ENCODE measurements around the gene SMAGP.

SMAGP gene

DNA sequence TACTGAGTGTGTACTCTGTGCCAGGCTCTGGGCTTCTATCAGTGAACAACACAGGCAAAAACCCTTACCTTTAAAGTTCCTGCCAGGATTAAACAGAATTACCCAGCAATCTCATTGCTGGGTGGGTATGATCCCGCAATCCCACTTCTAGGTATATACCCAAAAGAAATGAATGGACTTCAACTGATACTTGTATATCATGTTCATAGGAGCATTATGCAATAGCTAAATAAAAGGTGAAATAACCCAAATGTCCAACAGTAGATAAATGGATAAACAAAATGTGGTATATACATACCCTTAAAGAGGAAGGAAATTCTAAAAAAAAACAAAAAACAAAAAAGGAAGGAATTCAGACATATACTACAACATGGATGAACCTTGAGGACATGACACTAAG, 16.9 kb downstream of the SMAGP start:
- WGBS, 2 donors (ENCODE audit: extremely low coverage in 2 of 2, insufficient read length in 2 of 2, insufficient replicate concordance in 1 of 2): no CpG with 5 or more reads among the region's 1 CpG

DNA sequence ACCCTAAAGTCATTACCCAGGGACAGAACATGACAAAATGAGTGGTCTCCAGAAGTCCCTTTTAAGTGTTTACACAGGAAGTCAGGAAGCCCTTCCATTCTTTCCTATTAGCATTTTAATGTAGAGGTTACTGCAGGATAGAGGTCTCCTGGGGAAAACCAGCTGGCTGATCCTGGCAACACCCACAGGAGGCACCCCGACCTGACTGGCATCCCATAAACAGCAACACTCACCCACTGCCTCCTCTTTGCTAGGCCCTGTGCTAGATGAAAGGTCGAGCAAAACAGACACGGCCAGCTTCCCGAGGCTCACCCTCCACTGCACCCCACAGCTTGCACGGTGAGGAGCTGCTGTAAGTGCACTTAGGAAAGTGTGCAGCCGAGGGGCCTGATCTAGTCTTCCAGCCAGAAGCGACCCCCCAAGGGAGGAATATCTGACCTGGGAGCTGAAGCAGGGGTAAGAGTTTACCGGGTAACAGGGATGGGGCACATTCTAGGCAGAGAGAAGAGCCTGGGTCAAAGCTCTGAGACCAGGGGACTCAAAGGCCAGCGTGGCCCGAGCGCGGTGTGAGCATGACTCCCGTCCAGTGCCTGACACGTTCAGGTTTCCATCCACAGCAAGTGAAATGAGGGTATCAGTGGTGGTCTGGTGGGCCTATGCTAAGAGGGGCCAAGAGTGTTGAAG, 22.6 kb downstream of the SMAGP start:
- no CpG with 5 or more reads among the region's 14 CpGs for WGBS, 2 donors (ENCODE audit: extremely low coverage in 2 of 2, insufficient read length in 2 of 2, insufficient replicate concordance in 1 of 2)

More for the DNA sequence above, 16.9 kb downstream of the SMAGP start:
- H2BK120ac ChIP-seq (ENCODE audit: low read depth, low read length): no peak overlapping the region
- H2AK5ac ChIP-seq (ENCODE audit: low read depth, low read length): no peak overlapping the region
- H3K4me3 ChIP-seq (ENCODE audit: low read length in 2 of 2): no peak overlapping the region
- H3K27ac ChIP-seq (replicated peaks; ENCODE audit: low read length): no peak overlapping the region
- no peaks in the 10 kb centered on the region for H3K27me3 ChIP-seq (ENCODE audit: control insufficient read depth in 3 of 3, insufficient read depth in 3 of 3, low read depth in 1 of 3, low read length in 3 of 3)
- H3K9ac ChIP-seq (ENCODE audit: low read depth, low read length, poor library complexity): no peak overlapping the region
- no peaks in the 10 kb centered on the region for H3K36me3 ChIP-seq (replicated peaks in 1 of 2; ENCODE audit: control insufficient read depth in 2 of 2, insufficient read depth in 2 of 2, low read length in 2 of 2)
- no peak overlapping the region for H2BK5ac ChIP-seq (ENCODE audit: low read length)
- H4K8ac ChIP-seq (ENCODE audit: low read depth, low read length): no peak overlapping the region
- no peaks in the 10 kb centered on the region for H3K79me1 ChIP-seq (ENCODE audit: low read depth, low read length)
- H3K23ac ChIP-seq (ENCODE audit: low read depth, low read length, poor library complexity): no peak overlapping the region
- H3K4ac ChIP-seq (ENCODE audit: low read length): no peak overlapping the region
- no peak overlapping the region for H3K4me2 ChIP-seq (ENCODE audit: insufficient read depth, low read length, poor library complexity, severe bottlenecking)
- no peak overlapping the region for H3K18ac ChIP-seq (ENCODE audit: low read length)
- H4K91ac ChIP-seq (ENCODE audit: low read depth, low read length, poor library complexity): no peak overlapping the region
- H2BK12ac ChIP-seq (ENCODE audit: low read length): no peak overlapping the region
- no peak overlapping the region for H2AFZ ChIP-seq (ENCODE audit: low read length)
- no peak overlapping the region for H2BK15ac ChIP-seq (ENCODE audit: low read length)
- H3K14ac ChIP-seq (ENCODE audit: low read length): no peak overlapping the region
- no peaks in the 10 kb centered on the region for H3K4me1 ChIP-seq (ENCODE audit: control insufficient read depth in 2 of 2, insufficient read depth in 1 of 2, low read depth in 1 of 2, low read length in 2 of 2)
- no peaks in the 10 kb centered on the region for H3K9me3 ChIP-seq (replicated peaks in 1 of 2; ENCODE audit: control insufficient read depth in 2 of 2, insufficient read depth in 1 of 2, low read depth in 1 of 2, low read length in 2 of 2)
- no peak for DNase-seq (ENCODE audit: low spot score)

DNA sequence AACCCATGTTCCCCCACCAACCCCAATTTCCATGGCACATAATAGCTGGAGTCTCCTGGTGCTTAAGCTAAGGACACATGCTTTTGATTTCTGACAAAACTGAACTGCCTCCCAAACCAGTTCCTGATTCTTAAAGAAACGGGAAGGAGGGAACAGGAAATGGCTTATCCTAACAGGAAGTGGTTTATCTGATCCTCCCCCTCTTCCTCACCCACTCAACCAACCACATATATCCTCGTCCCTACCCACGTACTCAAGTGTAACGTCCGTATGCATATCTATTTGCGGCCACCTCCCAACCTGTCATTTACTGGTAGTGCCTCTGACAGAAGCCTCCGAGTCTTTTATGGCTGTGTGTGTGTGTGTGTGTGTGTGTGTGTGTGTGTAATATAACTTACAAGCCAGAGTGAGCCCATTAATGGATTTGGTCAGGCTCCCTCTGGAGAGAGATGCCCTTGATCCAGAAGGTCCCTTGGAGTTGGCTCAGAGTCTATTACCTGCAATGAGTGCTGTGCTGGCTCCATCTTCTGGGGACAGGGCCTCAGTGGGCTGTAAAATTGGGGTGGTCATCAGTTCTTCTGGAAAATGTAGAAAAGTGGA, 23.9 kb downstream of the SMAGP start:
- peaks cover 2 to 8% of the 10 kb centered on the region in 2 donors for H3K4me1 ChIP-seq (ENCODE audit: control insufficient read depth in 2 of 2, insufficient read depth in 1 of 2, low read depth in 1 of 2, low read length in 2 of 2)
- no peak overlapping the region for H4K8ac ChIP-seq (ENCODE audit: low read depth, low read length)
- no peak overlapping the region for H2AK5ac ChIP-seq (ENCODE audit: low read depth, low read length)
- H3K4ac ChIP-seq (ENCODE audit: low read length): no peak overlapping the region
- H2AFZ ChIP-seq (ENCODE audit: low read length): no peak overlapping the region
- no peaks in the 10 kb centered on the region for H3K27me3 ChIP-seq (ENCODE audit: control insufficient read depth in 3 of 3, insufficient read depth in 3 of 3, low read depth in 1 of 3, low read length in 3 of 3)
- no peak overlapping the region for H3K18ac ChIP-seq (ENCODE audit: low read length)
- DNase-seq (ENCODE audit: low spot score): no peak
- WGBS, 2 donors (ENCODE audit: extremely low coverage in 2 of 2, insufficient read length in 2 of 2, insufficient replicate concordance in 1 of 2): 100% methylated on average over 4 of the region's 7 CpGs; no CpG with 5 or more reads in 1 of the 2 donors
- no peak overlapping the region for H2BK12ac ChIP-seq (ENCODE audit: low read length)
- no peak overlapping the region for H3K14ac ChIP-seq (ENCODE audit: low read length)
- H2BK15ac ChIP-seq (ENCODE audit: low read length): no peak overlapping the region
- H2BK120ac ChIP-seq (ENCODE audit: low read depth, low read length): no peak overlapping the region
- H4K91ac ChIP-seq (ENCODE audit: low read depth, low read length, poor library complexity): no peak overlapping the region
- H3K4me2 ChIP-seq (ENCODE audit: insufficient read depth, low read length, poor library complexity, severe bottlenecking): no peak overlapping the region
- peaks cover 0 to 1% of the 10 kb centered on the region in 2 donors for H3K9me3 ChIP-seq (replicated peaks in 1 of 2; ENCODE audit: control insufficient read depth in 2 of 2, insufficient read depth in 1 of 2, low read depth in 1 of 2, low read length in 2 of 2)
- H3K9ac ChIP-seq (ENCODE audit: low read depth, low read length, poor library complexity): no peak overlapping the region
- no peak overlapping the region for H3K27ac ChIP-seq (replicated peaks; ENCODE audit: low read length)
- peaks cover 14 to 35% of the 10 kb centered on the region in 2 donors for H3K36me3 ChIP-seq (replicated peaks in 1 of 2; ENCODE audit: control insufficient read depth in 2 of 2, insufficient read depth in 2 of 2, low read length in 2 of 2)
- H3K79me1 ChIP-seq (ENCODE audit: low read depth, low read length): peaks cover 2% of the 10 kb centered on the region
- no peak overlapping the region for H3K23ac ChIP-seq (ENCODE audit: low read depth, low read length, poor library complexity)
- H2BK5ac ChIP-seq (ENCODE audit: low read length): no peak overlapping the region
- no peak overlapping the region for H3K4me3 ChIP-seq (ENCODE audit: low read length in 2 of 2)

More for the DNA sequence above, 22.6 kb downstream of the SMAGP start:
- no peak overlapping the region for H3K4ac ChIP-seq (ENCODE audit: low read length)
- no peaks in the 10 kb centered on the region for H3K27me3 ChIP-seq (ENCODE audit: control insufficient read depth in 3 of 3, insufficient read depth in 3 of 3, low read depth in 1 of 3, low read length in 3 of 3)
- H4K91ac ChIP-seq (ENCODE audit: low read depth, low read length, poor library complexity): no peak overlapping the region
- H2AFZ ChIP-seq (ENCODE audit: low read length): peak overlapping the region; percentile 82
- H3K4me1 ChIP-seq (ENCODE audit: control insufficient read depth in 2 of 2, insufficient read depth in 1 of 2, low read depth in 1 of 2, low read length in 2 of 2): peaks cover 2 to 8% of the 10 kb centered on the region in 2 donors
- H3K27ac ChIP-seq (replicated peaks; ENCODE audit: low read length): no peak overlapping the region
- H2BK12ac ChIP-seq (ENCODE audit: low read length): no peak overlapping the region
- peaks cover 2% of the 10 kb centered on the region for H3K79me1 ChIP-seq (ENCODE audit: low read depth, low read length)
- no peak overlapping the region for H3K4me2 ChIP-seq (ENCODE audit: insufficient read depth, low read length, poor library complexity, severe bottlenecking)
- H2BK15ac ChIP-seq (ENCODE audit: low read length): no peak overlapping the region
- H3K18ac ChIP-seq (ENCODE audit: low read length): peak overlapping the region; percentile 6
- H4K8ac ChIP-seq (ENCODE audit: low read depth, low read length): no peak overlapping the region
- no peak overlapping the region for H3K23ac ChIP-seq (ENCODE audit: low read depth, low read length, poor library complexity)
- no peak for DNase-seq (ENCODE audit: low spot score)
- peaks cover 0 to 1% of the 10 kb centered on the region in 2 donors for H3K9me3 ChIP-seq (replicated peaks in 1 of 2; ENCODE audit: control insufficient read depth in 2 of 2, insufficient read depth in 1 of 2, low read depth in 1 of 2, low read length in 2 of 2)
- no peak overlapping the region for H3K14ac ChIP-seq (ENCODE audit: low read length)
- H2BK5ac ChIP-seq (ENCODE audit: low read length): no peak overlapping the region
- H2BK120ac ChIP-seq (ENCODE audit: low read depth, low read length): no peak overlapping the region
- peak overlapping the region in 1 of 2 donors; percentile 10 for H3K4me3 ChIP-seq (ENCODE audit: low read length in 2 of 2)
- H2AK5ac ChIP-seq (ENCODE audit: low read depth, low read length): peak overlapping the region; percentile 3
- peaks cover 6 to 22% of the 10 kb centered on the region in 2 donors for H3K36me3 ChIP-seq (replicated peaks in 1 of 2; ENCODE audit: control insufficient read depth in 2 of 2, insufficient read depth in 2 of 2, low read length in 2 of 2)
- peak overlapping the region; percentile 70 for H3K9ac ChIP-seq (ENCODE audit: low read depth, low read length, poor library complexity)

DNA sequence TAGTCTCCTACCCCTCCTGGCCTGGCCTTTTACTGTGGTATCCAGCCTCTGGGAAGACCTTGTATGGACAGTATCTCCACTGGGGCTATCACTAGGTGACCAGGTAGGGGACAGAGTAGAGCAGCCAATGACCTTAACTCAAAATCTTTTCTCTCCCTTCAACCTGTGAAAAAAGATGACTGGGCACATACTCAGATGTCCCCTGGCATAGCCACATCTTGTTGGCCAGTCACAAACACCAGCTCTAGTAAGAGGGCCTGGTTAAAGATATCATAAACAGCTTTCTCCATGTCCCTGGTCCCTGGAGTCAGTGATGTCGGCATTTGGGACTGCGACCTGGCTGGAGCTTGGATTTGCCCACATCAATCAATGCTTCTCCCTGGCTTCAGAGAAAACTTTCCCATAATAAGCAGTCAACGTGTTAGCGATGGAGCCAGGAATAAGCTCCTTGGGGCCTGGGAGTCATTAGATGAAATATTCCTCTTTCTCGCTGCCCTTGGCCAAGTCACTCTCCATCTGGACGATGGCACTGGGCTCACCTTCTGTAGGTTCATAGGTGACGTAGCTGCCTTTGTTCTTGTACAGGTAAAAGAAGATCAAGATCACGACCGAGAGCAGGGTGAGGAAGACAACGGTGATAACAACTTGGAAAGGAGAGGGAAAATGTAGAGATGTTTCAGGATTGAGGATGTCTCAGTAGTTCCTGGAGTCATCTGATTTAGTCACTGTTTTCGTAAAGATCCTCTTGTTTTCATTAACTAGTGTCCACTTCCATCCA, 24.6 kb downstream of the SMAGP start:
- Histone ChIP-seq H3K9me3 (replicated peaks in 1 of 2; ENCODE audit: control insufficient read depth in 2 of 2, insufficient read depth in 1 of 2, low read depth in 1 of 2, low read length in 2 of 2) (peaks cover 0 to 1% of the 10 kb centered on the region in 2 donors), H2AK5ac (ENCODE audit: low read depth, low read length) (no peak overlapping the region), H2BK12ac (ENCODE audit: low read length) (no peak overlapping the region), H3K14ac (ENCODE audit: low read length) (no peak overlapping the region), H3K79me1 (ENCODE audit: low read depth, low read length) (peaks cover 2% of the 10 kb centered on the region), H3K27ac (replicated peaks; ENCODE audit: low read length) (no peak overlapping the region), H2BK120ac (ENCODE audit: low read depth, low read length) (no peak overlapping the region), H3K9ac (ENCODE audit: low read depth, low read length, poor library complexity) (no peak overlapping the region), H3K27me3 (ENCODE audit: control insufficient read depth in 3 of 3, insufficient read depth in 3 of 3, low read depth in 1 of 3, low read length in 3 of 3) (no peaks in the 10 kb centered on the region), H2AFZ (ENCODE audit: low read length) (no peak overlapping the region), H3K23ac (ENCODE audit: low read depth, low read length, poor library complexity) (no peak overlapping the region), H4K8ac (ENCODE audit: low read depth, low read length) (no peak overlapping the region), H3K4me1 (ENCODE audit: control insufficient read depth in 2 of 2, insufficient read depth in 1 of 2, low read depth in 1 of 2, low read length in 2 of 2) (peaks cover 2 to 8% of the 10 kb centered on the region in 2 donors), H2BK5ac (ENCODE audit: low read length) (no peak overlapping the region), H2BK15ac (ENCODE audit: low read length) (no peak overlapping the region), H3K36me3 (replicated peaks in 1 of 2; ENCODE audit: control insufficient read depth in 2 of 2, insufficient read depth in 2 of 2, low read length in 2 of 2) (peaks cover 19 to 42% of the 10 kb centered on the region in 2 donors), H3K4me3 (ENCODE audit: low read length in 2 of 2) (no peak overlapping the region), H3K4ac (ENCODE audit: low read length) (no peak overlapping the region), H3K4me2 (ENCODE audit: insufficient read depth, low read length, poor library complexity, severe bottlenecking) (no peak overlapping the region), H3K18ac (ENCODE audit: low read length) (no peak overlapping the region), H4K91ac (ENCODE audit: low read depth, low read length, poor library complexity) (no peak overlapping the region)
- WGBS, 2 donors (ENCODE audit: extremely low coverage in 2 of 2, insufficient read length in 2 of 2, insufficient replicate concordance in 1 of 2): no CpG with 5 or more reads among the region's 11 CpGs
- no peak for DNase-seq (ENCODE audit: low spot score)

Data from neuronal stem cell (in vitro differentiated cells).